ENCODE measurements around the gene SBF2.
"Not testable (repeated sequence)": the region's sequence is repeated elsewhere in the genome, so short reads cannot be mapped to it uniquely, and the experiment has no call there.

Gene SBF2

GRCh38 chr11:10298342-10298741 lies 4.3 kb upstream of the SBF2 start:
- peak; percentile 41 for DNase-seq

- DNase-seq: no peak
Measured at GRCh38 chr11:10295064-10295901, 1.3 kb upstream of the SBF2 start.

- no peak for DNase-seq
Measured at GRCh38 chr11:10294290-10294953, 403 bp upstream of the SBF2 start.

- DNase-seq: no peak
Measured at GRCh38 chr11:10291801-10292638, 2.0 kb downstream of the SBF2 start.

GRCh38 chr11:10289765-10290380 lies 4.1 kb downstream of the SBF2 start:
- no peak for DNase-seq

- DNase-seq: no peak
Measured at GRCh38 chr11:10288881-10289764, 4.9 kb downstream of the SBF2 start.

GRCh38 chr11:10287766-10288715 lies 6.0 kb downstream of the SBF2 start:
- no peak for DNase-seq

- DNase-seq: no peak
Measured at GRCh38 chr11:10287140-10287539, 6.9 kb downstream of the SBF2 start.

- no peak for DNase-seq
Measured at GRCh38 chr11:10285148-10285802, 8.7 kb downstream of the SBF2 start.

- no peak for DNase-seq
Measured at GRCh38 chr11:10283991-10284390, 10.0 kb downstream of the SBF2 start.

- DNase-seq: no peak
Measured at GRCh38 chr11:10282117-10282516, 11.9 kb downstream of the SBF2 start.

GRCh38 chr11:10275714-10276113 lies 18.3 kb downstream of the SBF2 start:
- no peak for DNase-seq

- DNase-seq: no peak
Measured at GRCh38 chr11:10274726-10275125, 19.3 kb downstream of the SBF2 start.

GRCh38 chr11:10273738-10274137 lies 20.3 kb downstream of the SBF2 start:
- DNase-seq: no peak

GRCh38 chr11:10272132-10272531 lies 21.9 kb downstream of the SBF2 start:
- no peak for DNase-seq

GRCh38 chr11:10268746-10269488 lies 25.1 kb downstream of the SBF2 start:
- no peak for DNase-seq

- DNase-seq: no peak
Measured at GRCh38 chr11:10267821-10268220, 26.2 kb downstream of the SBF2 start.

- DNase-seq: no peak
Measured at GRCh38 chr11:10265936-10266335, 28.1 kb downstream of the SBF2 start.

GRCh38 chr11:10264716-10265115 lies 29.3 kb downstream of the SBF2 start:
- DNase-seq: not testable (repeated sequence)

Data from activated CD8-positive, alpha-beta memory T cell treated with anti-CD3 and anti-CD28 coated beads, Interleukin-2, amount 50 U/mL, for 4 hours (primary cell).